ENCODE data around the gene CCDC88B.

- TF ChIP-seq EZH2 (IDR thresholded peaks at IDR 0.05; ENCODE audit: borderline replicate concordance, low read depth, low read length, severe bottlenecking) (no peak), CTCF (IDR thresholded peaks at IDR 0.05; ENCODE audit: borderline replicate concordance, extremely low read depth, low read length, poor library complexity, severe bottlenecking) (no peak)
These were observed 48.1 kb upstream of the CCDC88B start for GRCh38 chr11:64291752-64292459.

Data from DND-41 (cell line).